HepG2 (cell line): ENCODE data around the gene ZP2.

Source experiments
- FOXC1 ChIP-seq: sonication (generic); formaldehyde crosslinking; IDR thresholded peaks from 2 replicates; pipeline ENCODE4 v1.8.0; 2022; ENCODE audit warnings: mild to moderate bottlenecking, missing genetic modification reagents, borderline replicate concordance
- NCOR1 ChIP-seq: fragments of 200-600 bp; sonication (generic); IDR thresholded peaks from 2 replicates; pipeline ENCODE4 v1.7.0; 2017; ENCODE audit warnings: antibody characterized with exemption, low read length, borderline replicate concordance
- PTBP1 ChIP-seq: fragments of 200-400 bp; formaldehyde crosslinking; IDR thresholded peaks from 2 replicates; pipeline ENCODE4 v1.6.1; 2018; ENCODE audit warnings: low read length, low read depth; ENCODE audit not compliant: poor library complexity, severe bottlenecking
- ZNF34 ChIP-seq: sonication (generic); formaldehyde crosslinking; IDR thresholded peaks from 2 replicates; pipeline ENCODE4 v1.4.0; 2020; ENCODE audit warnings: mild to moderate bottlenecking, missing genetic modification reagents, borderline replicate concordance
- ZNF563 ChIP-seq: sonication (generic); formaldehyde crosslinking; IDR thresholded peaks from 2 replicates; pipeline ENCODE4 v1.8.0; 2022; ENCODE audit warnings: mild to moderate bottlenecking, moderate library complexity, missing genetic modification reagents
- ZNF879 ChIP-seq: sonication (generic); formaldehyde crosslinking; IDR thresholded peaks from 2 replicates; pipeline ENCODE4 v1.8.1; 2023; ENCODE audit warnings: missing genetic modification reagents
- TF ChIP-seq, protein P1 (sequence below): sonication (generic); formaldehyde crosslinking; IDR thresholded peaks from 2 replicates; pipeline ENCODE4 v1.4.0; 2020; ENCODE audit warnings: missing genetic modification reagents
- TF ChIP-seq, protein P2 (sequence below): sonication (generic); formaldehyde crosslinking; conservative IDR thresholded peaks from 2 replicates; pipeline ENCODE4 v1.4.0; 2020; ENCODE audit warnings: mild to moderate bottlenecking, missing genetic modification reagents, moderate library complexity
- TF ChIP-seq, protein P3 (sequence below): IDR thresholded peaks from 2 replicates; pipeline ENCODE4 v1.6.1; 2012; ENCODE audit warnings: inconsistent platforms
- TF ChIP-seq, protein P4 (sequence below): sonication (generic); formaldehyde crosslinking; IDR thresholded peaks from 2 replicates; pipeline ENCODE4 v1.4.0; 2020; ENCODE audit warnings: missing genetic modification reagents
- TF ChIP-seq, protein P5 (sequence below): sonication (generic); formaldehyde crosslinking; IDR thresholded peaks from 2 replicates; pipeline ENCODE4 v1.4.0; 2020; ENCODE audit warnings: mild to moderate bottlenecking, missing genetic modification reagents

DNA sequence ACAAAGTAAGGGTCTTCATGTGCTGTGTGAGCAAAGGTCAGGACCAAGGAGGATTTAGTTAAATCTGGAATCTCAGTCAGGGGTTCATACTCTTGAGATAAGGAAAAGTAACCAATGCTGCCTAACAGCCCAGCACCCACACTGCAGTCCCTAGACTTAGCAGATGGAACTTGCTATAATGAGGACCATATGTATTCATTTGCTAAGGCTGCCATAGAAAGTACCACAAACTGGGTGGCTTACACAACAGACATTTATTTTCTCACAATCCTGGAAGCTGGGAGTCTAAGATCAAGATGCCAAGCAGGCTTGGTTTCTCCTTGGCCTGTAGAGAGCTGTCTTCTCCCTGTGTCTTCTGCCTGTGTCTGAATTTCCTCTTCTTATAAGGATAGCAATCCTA, 20.8 kb downstream of the ZP2 start:
- no peak for TF ChIP-seq ZNF34 (CRISPR knock-in tag)
- TF ChIP-seq FOXC1 (CRISPR knock-in tag), result no peak
- TF ChIP-seq, protein P1, sequence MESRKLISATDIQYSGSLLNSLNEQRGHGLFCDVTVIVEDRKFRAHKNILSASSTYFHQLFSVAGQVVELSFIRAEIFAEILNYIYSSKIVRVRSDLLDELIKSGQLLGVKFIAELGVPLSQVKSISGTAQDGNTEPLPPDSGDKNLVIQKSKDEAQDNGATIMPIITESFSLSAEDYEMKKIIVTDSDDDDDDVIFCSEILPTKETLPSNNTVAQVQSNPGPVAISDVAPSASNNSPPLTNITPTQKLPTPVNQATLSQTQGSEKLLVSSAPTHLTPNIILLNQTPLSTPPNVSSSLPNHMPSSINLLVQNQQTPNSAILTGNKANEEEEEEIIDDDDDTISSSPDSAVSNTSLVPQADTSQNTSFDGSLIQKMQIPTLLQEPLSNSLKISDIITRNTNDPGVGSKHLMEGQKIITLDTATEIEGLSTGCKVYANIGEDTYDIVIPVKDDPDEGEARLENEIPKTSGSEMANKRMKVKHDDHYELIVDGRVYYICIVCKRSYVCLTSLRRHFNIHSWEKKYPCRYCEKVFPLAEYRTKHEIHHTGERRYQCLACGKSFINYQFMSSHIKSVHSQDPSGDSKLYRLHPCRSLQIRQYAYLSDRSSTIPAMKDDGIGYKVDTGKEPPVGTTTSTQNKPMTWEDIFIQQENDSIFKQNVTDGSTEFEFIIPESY (CRISPR knock-in tag), result no peak
- TF ChIP-seq, protein P2, sequence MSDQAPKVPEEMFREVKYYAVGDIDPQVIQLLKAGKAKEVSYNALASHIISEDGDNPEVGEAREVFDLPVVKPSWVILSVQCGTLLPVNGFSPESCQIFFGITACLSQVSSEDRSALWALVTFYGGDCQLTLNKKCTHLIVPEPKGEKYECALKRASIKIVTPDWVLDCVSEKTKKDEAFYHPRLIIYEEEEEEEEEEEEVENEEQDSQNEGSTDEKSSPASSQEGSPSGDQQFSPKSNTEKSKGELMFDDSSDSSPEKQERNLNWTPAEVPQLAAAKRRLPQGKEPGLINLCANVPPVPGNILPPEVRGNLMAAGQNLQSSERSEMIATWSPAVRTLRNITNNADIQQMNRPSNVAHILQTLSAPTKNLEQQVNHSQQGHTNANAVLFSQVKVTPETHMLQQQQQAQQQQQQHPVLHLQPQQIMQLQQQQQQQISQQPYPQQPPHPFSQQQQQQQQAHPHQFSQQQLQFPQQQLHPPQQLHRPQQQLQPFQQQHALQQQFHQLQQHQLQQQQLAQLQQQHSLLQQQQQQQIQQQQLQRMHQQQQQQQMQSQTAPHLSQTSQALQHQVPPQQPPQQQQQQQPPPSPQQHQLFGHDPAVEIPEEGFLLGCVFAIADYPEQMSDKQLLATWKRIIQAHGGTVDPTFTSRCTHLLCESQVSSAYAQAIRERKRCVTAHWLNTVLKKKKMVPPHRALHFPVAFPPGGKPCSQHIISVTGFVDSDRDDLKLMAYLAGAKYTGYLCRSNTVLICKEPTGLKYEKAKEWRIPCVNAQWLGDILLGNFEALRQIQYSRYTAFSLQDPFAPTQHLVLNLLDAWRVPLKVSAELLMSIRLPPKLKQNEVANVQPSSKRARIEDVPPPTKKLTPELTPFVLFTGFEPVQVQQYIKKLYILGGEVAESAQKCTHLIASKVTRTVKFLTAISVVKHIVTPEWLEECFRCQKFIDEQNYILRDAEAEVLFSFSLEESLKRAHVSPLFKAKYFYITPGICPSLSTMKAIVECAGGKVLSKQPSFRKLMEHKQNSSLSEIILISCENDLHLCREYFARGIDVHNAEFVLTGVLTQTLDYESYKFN (CRISPR knock-in tag), result no peak
- TF ChIP-seq, protein P3, sequence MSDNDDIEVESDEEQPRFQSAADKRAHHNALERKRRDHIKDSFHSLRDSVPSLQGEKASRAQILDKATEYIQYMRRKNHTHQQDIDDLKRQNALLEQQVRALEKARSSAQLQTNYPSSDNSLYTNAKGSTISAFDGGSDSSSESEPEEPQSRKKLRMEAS, result no peak
- TF ChIP-seq NCOR1, result no peak
- TF ChIP-seq, protein P4, sequence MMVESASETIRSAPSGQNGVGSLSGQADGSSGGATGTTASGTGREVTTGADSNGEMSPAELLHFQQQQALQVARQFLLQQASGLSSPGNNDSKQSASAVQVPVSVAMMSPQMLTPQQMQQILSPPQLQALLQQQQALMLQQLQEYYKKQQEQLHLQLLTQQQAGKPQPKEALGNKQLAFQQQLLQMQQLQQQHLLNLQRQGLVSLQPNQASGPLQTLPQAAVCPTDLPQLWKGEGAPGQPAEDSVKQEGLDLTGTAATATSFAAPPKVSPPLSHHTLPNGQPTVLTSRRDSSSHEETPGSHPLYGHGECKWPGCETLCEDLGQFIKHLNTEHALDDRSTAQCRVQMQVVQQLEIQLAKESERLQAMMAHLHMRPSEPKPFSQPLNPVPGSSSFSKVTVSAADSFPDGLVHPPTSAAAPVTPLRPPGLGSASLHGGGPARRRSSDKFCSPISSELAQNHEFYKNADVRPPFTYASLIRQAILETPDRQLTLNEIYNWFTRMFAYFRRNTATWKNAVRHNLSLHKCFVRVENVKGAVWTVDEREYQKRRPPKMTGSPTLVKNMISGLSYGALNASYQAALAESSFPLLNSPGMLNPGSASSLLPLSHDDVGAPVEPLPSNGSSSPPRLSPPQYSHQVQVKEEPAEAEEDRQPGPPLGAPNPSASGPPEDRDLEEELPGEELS (CRISPR knock-in tag), result no peak
- TF ChIP-seq, protein P5, sequence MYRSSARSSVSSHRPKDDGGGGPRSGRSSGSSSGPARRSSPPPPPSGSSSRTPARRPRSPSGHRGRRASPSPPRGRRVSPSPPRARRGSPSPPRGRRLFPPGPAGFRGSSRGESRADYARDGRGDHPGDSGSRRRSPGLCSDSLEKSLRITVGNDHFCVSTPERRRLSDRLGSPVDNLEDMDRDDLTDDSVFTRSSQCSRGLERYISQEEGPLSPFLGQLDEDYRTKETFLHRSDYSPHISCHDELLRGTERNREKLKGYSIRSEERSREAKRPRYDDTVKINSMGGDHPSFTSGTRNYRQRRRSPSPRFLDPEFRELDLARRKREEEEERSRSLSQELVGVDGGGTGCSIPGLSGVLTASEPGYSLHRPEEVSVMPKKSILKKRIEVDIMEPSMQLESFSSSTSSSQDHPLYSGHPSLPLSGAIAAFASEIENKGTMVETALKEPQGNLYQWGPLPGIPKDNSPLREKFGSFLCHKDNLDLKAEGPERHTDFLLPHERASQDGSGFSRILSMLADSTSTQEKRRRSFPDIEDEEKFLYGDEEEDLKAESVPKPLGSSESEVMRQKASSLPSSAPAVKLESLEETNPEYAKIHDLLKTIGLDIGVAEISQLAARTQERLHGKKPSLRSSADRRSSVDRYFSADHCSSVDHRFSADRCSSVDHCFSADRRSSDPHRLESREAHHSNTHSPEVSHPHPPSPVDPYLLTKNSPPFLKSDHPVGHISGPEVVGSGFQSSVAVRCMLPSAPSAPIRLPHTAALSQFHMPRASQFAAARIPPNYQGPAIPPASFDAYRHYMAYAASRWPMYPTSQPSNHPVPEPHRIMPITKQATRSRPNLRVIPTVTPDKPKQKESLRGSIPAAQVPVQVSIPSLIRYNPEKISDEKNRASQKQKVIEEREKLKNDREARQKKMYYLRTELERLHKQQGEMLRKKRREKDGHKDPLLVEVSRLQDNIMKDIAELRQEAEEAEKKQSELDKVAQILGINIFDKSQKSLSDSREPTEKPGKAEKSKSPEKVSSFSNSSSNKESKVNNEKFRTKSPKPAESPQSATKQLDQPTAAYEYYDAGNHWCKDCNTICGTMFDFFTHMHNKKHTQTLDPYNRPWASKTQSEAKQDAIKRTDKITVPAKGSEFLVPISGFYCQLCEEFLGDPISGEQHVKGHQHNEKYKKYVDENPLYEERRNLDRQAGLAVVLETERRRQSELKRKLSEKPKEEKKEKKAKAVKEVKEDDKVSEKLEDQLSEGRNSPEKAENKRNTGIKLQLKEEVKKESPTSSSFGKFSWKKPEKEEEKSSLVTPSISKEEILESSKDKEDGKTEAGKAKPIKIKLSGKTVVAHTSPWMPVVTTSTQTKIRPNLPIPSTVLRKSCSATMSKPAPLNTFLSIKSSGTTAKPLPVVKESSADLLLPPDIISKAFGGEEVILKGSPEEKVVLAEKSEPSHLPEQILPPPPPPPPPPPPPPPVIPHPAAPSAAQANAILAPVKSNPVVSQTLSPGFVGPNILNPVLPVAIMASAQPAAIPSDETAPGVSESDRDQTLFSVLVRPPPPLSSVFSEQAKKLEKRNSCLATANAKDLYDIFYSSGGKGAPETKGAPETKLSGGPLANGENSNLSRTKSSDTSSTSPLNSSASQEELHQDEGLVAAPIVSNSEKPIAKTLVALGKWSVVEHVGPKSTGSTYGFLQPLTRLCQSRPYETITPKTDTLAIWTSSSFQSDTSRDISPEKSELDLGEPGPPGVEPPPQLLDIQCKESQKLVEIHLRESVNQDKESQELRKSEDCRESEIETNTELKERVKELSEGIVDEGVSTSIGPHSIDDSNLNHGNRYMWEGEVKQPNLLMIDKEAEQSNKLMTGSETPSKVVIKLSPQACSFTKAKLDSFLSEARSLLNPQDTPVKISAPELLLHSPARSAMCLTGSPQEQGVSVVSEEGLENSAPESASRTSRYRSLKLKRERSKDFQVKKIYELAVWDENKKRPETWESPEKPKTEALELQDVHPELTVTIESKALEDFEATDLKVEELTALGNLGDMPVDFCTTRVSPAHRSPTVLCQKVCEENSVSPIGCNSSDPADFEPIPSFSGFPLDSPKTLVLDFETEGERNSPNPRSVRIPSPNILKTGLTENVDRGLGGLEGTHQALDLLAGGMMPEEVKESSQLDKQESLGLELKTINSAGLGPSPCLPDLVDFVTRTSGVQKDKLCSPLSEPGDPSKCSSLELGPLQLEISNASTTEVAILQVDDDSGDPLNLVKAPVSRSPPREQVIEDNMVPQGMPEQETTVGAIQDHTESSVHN, result no peak
- TF ChIP-seq ZNF879, result no peak
- no peak for TF ChIP-seq ZNF563 (CRISPR knock-in tag)
- no peak for TF ChIP-seq PTBP1
